Heart left ventricle (tissue), 16 donors: Measurements from ENCODE around the gene GBX2. TPM values are rescaled to one million over a fixed set of nuclear protein-coding genes. Genes with fewer than 3 reads are reported as not detected.

ENCODE experiments used
- ATAC-seq, 4 donors: fragments of 200-7000 bp; cut with Tn5 transposase; one replicate each; pipeline ENCODE4 v1.9.1; 2020 to 2022; ENCODE audit warnings: moderate library complexity in 4 of 4, mild to moderate bottlenecking in 3 of 4, moderate number of reproducible peaks in 1 of 4
- DNase-seq, 5 donors: peaks; one replicate each; pipeline ENCODE4 v3.0.0-alpha.2; 2020
- H3K27ac ChIP-seq, 12 donors: fragments of 200-600 bp; sonication (generic) in 4 of 12; one replicate each; pipeline versions ENCODE4 v1.5.0 to v1.8.0; 2016 to 2022; ENCODE audit warnings: mild to moderate bottlenecking in 2 of 12
- H3K27me3 ChIP-seq, 9 donors: fragments of 200-600 bp; sonication (generic) in 2 of 9; one replicate each; pipeline versions ENCODE4 v1.5.1 to v1.8.0; 2016 to 2022; ENCODE audit warnings: mild to moderate bottlenecking in 3 of 9
- H3K36me3 ChIP-seq, 9 donors: fragments of 200-600 bp; sonication (generic) in 2 of 9; one replicate each; pipeline versions ENCODE4 v1.5.0 to v1.8.0; 2018 to 2022; ENCODE audit warnings: mild to moderate bottlenecking in 2 of 9
- H3K4me1 ChIP-seq, 12 donors: fragments of 200-600 bp; sonication (generic) in 4 of 12; one replicate each; pipeline versions ENCODE4 v1.5.0 to v1.8.0; 2016 to 2022; ENCODE audit warnings: mild to moderate bottlenecking in 3 of 12
- H3K4me3 ChIP-seq, 12 donors: fragments of 200-600 bp; sonication (generic) in 4 of 12; one replicate each; pipeline versions ENCODE4 v1.5.0 to v1.8.0; 2017 to 2022; ENCODE audit warnings: mild to moderate bottlenecking in 9 of 12, moderate library complexity in 4 of 12
- H3K9me3 ChIP-seq, 12 donors: fragments of 200-600 bp; sonication (generic) in 4 of 12; one replicate each; pipeline versions ENCODE4 v1.5.0 to v1.8.0; 2016 to 2022; ENCODE audit warnings: mild to moderate bottlenecking in 1 of 12
- POLR2A ChIP-seq, 2 donors: fragments of 450-650 bp; IDR thresholded peaks; one replicate each; pipeline ENCODE4 v1.6.1; 2017; ENCODE audit warnings: antibody characterized with exemption in 2 of 2, mild to moderate bottlenecking in 2 of 2, moderate library complexity in 2 of 2
- WGBS, 4 donors: extraction: QIAGEN DNeasy Blood & Tissue Kit in 2 of 4; methylation state at CpG; one replicate each; pipeline versions ENCODE4 v1.1.5 to v1.1.7; 2013 to 2018; 5-methylcytosine and 5-hydroxymethylcytosine counted together
- intact Hi-C, 10 donors: fragments of 100-400 bp; cut with DNase I; formaldehyde crosslinking; loops; one replicate each; pipeline versions ENCODE4 v1.11.1 to v1.14.2; 2022
- polyA plus RNA-seq, 2 donors: library from polyadenylated mRNA; stranded (reverse); fragments of 200-250 nt; gene quantifications; one replicate each; pipeline ENCODE4 v1.2.3, GENCODE V29; 2013
- total RNA-seq, 9 donors: library from RNA; depleted of rRNA in 2 of 9; stranded (reverse); fragments of >200 nt in 2 of 9; fragmentation: NEBNext Ultra II Directional in 3 of 9; extraction: Animal tissue kit (Norgen Biotek cat#: 25700) in 3 of 9; gene quantifications; one replicate each; pipeline versions ENCODE4 v1.1.0 to v1.2.4, GENCODE V29; 2016 to 2023
- TF ChIP-seq, protein P1 (sequence below), 12 donors: fragments of 200-600 bp; sonication (generic) in 4 of 12; IDR thresholded peaks; one replicate each; pipeline versions ENCODE4 v1.5.0 to v1.8.0; 2018 to 2022; ENCODE audit warnings: antibody characterized with exemption in 12 of 12, mild to moderate bottlenecking in 5 of 12
- donor health status: ischemic (EF 13 %, LVEDD 7.1; RV severe dilation, severe dysfunction).
- donor health status: healthy with polysubstance abuse.
- donor health status: DM: no; HTN: yes; CAD: no.
- donor health status: DM: no; HTN: no; CAD: no.
- donor health status: ischemic (EF 25% LVEDD 6.9; RV normal size, moderate dysfunction).
- donor health status: ischemic (EF 25% LVEDD 5.7; RV mildly dilated, moderate dysfunction).
- donor health status: healthy.
- donor health status: DM: yes; HTN: yes; CAD: no.
- donor health status: ischemic (EF 35%, LVEDD 5.7; RV mildly dilated, moderate dysfunction).
- donor health status: nonischemic (EF 11% LVEDD 7.7; RV severe dilation, severe dysfunction).
- donor health status: DM: yes; HTN: yes; CAD: no.
- donor health status: PGD.
- donor health status: ischemic (EF 29% LVEDD 5.4; RV normal size, mild dysfunction).
- donor health status: nonischemic (EF 23%, LVEDD 6.1; RV moderate dilation, normal function).

Gene GBX2
- total and polyA plus RNA-seq, 11 donors, result 0.15 to 0.55 (median 0.17) TPM; not detected in 8

GRCh38 chr2:236184701-236185100, 16.5 kb upstream of the GBX2 start:
- H3K36me3 ChIP-seq, result no peaks in the 10 kb centered on the region
- H3K9me3 ChIP-seq, result no peaks in the 10 kb centered on the region
- peaks cover 6 to 25% (median 19%) of the 10 kb centered on the region in 9 donors for H3K27me3 ChIP-seq
- 87 to 96% (median 94%) methylated on average over 4 of the region's 4 CpGs for WGBS, 4 donors
- H3K4me3 ChIP-seq, result no peak overlapping the region
- DNase-seq (no peak), ATAC-seq (no peak)
- no peak overlapping the region for H3K27ac ChIP-seq
- intact Hi-C loops, result loop anchor here in 4 of 10 donors (5.0 kb wide), 3 partner anchors 402 to 417 kb away; no protein-coding TSS in a partner anchor
- TF ChIP-seq, protein P1, sequence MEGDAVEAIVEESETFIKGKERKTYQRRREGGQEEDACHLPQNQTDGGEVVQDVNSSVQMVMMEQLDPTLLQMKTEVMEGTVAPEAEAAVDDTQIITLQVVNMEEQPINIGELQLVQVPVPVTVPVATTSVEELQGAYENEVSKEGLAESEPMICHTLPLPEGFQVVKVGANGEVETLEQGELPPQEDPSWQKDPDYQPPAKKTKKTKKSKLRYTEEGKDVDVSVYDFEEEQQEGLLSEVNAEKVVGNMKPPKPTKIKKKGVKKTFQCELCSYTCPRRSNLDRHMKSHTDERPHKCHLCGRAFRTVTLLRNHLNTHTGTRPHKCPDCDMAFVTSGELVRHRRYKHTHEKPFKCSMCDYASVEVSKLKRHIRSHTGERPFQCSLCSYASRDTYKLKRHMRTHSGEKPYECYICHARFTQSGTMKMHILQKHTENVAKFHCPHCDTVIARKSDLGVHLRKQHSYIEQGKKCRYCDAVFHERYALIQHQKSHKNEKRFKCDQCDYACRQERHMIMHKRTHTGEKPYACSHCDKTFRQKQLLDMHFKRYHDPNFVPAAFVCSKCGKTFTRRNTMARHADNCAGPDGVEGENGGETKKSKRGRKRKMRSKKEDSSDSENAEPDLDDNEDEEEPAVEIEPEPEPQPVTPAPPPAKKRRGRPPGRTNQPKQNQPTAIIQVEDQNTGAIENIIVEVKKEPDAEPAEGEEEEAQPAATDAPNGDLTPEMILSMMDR (IDR thresholded peaks at IDR 0.05), result no peak
- no peak for TF ChIP-seq POLR2A (IDR thresholded peaks at IDR 0.05)
- H3K4me1 ChIP-seq, result peaks cover 0 to 4% (median 0%) of the 10 kb centered on the region in 12 donors

DNA sequence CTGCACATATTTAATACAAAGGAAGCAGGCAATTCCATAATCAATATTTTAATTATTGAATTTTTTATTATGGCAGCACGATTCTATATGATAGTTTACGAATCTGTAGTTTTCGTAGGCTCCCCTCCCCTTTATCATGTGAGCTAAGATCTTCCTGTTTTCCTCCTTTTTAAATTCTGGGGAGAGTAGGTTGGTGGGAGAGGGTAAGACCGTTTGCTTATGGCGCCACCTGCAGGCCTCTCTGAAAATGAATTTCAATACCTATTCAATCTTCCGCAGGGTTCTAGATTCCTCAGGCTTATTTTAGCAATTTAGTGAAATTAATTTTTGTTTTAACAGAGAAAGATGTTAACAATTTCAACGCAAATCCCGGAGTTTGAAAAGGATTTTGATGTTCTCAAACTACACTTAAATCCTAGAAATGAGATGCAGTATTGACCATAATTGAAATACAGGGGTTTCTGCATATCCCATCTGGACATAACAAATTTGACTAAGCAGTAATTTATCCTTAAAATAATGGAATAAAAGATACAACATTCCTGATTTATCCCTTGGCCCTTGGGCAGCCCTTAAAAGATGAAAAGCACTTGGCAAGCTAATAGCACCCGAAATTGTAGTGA, 12.8 kb upstream of the GBX2 start:
- TF ChIP-seq, protein P1 (IDR thresholded peaks at IDR 0.05), result peak; percentile 48 to 80 (median 71)
- TF ChIP-seq POLR2A (IDR thresholded peaks at IDR 0.05), result no peak
- Histone ChIP-seq H3K36me3 (no peaks in the 10 kb centered on the region), H3K9me3 (no peaks in the 10 kb centered on the region), H3K4me3 (no peak overlapping the region), H3K4me1 (peaks cover 0 to 30% (median 15%) of the 10 kb centered on the region in 12 donors), H3K27me3 (peaks cover 37 to 62% (median 55%) of the 10 kb centered on the region in 9 donors), H3K27ac (no peak overlapping the region)
- ATAC-seq (peak in 2 of 4 donors; percentile 33 to 44), DNase-seq (no peak)
- intact Hi-C loops, result loop anchor here in 9 of 10 donors (1.0 to 5.0 kb wide), 7 partner anchors 399 to 415 kb away; no protein-coding TSS in a partner anchor
- WGBS, 4 donors, result 23 to 30% (median 26%) methylated on average over 9 of the region's 9 CpGs

- Histone ChIP-seq H3K9me3 (no peaks in the 10 kb centered on the region), H3K4me3 (peak overlapping the region in 2 of 12 donors; percentile 19 to 45), H3K27ac (no peak overlapping the region), H3K4me1 (peaks cover 0 to 30% (median 15%) of the 10 kb centered on the region in 12 donors), H3K36me3 (no peaks in the 10 kb centered on the region), H3K27me3 (peaks cover 37 to 68% (median 59%) of the 10 kb centered on the region in 9 donors)
- intact Hi-C loops, result loop anchor here in 7 of 10 donors (2.0 to 5.0 kb wide), 5 partner anchors 398 to 413 kb away; no protein-coding TSS in a partner anchor
- WGBS, 4 donors, result 22 to 27% (median 25%) methylated on average over 12 of the region's 12 CpGs
- ATAC-seq (no peak), DNase-seq (no peak)
- no peak for TF ChIP-seq POLR2A (IDR thresholded peaks at IDR 0.05)
- TF ChIP-seq, protein P1 (IDR thresholded peaks at IDR 0.05), result no peak
Observed at GRCh38 chr2:236180076-236180816, 12.1 kb upstream of the GBX2 start.
